ENCODE data around the gene ZC3H4. TPM values are rescaled to one million over a fixed set of nuclear protein-coding genes. Genes with fewer than 3 reads are reported as not detected.

ZC3H4 gene
- total RNA-seq, 1 experiment from 2014 or later, result 73.0 TPM

DNA sequence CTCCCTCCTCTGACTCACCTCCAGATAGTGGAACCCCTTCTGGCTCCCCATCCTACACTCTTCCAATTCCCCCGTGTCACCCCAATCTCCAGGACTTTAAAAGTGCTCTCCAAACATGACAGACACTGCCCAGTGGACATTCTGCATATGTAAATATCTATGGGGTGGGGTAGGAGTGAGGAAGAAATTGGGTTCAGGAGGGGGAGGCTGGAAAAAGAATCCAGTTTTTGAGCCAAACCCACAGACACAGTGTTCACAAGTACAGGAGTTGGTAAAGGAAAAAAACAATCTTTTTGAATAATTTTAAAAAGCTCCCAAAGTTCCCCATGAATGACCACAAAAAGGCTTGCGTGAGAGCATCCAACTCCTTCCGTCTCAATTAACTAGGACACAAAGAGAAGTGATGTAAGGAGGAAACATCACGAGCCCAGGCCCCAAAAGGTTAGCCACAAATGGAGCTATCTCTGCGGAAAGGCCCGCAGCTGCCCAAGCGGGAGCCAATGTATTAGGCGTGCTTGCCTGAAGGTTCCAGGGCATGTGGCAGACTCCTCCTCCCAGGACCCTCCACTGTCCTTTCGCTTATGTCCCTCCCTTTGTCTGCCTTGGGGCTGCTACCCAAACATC lies 18.0 kb downstream of the ZC3H4 start:
- no TSS peak for BruUV-seq (replicated peaks)
- no peaks in the 10 kb centered on the region for H3K27me3 Mint-ChIP-seq (ENCODE audit: unreplicated experiment)
- H3K9me3 Mint-ChIP-seq (ENCODE audit: low read depth, unreplicated experiment), result no peaks in the 10 kb centered on the region
- intact Hi-C loops (cut with micrococcal nuclease; ENCODE audit: unreplicated experiment), result loop anchor here (1.0 kb wide), 1 partner anchor 12 kb away; no protein-coding TSS in a partner anchor
- peaks cover 72% of the 10 kb centered on the region for H3K4me1 Mint-ChIP-seq (ENCODE audit: low read depth, unreplicated experiment)
- H3K27ac Mint-ChIP-seq (ENCODE audit: unreplicated experiment), result peak overlapping the region; percentile 95
- CTCF ChIA-PET, result interaction anchor here (0.6 to 2.3 kb wide), 8 partner anchors 13 to 434 kb away, joined by 3 to 24 read pairs (median 5); partner anchors contain the start of genes SAE1 and ZC3H4
- peaks cover 80% of the 10 kb centered on the region for H3K36me3 Mint-ChIP-seq (ENCODE audit: insufficient read depth, unreplicated experiment)
- DNase-seq, result peak; percentile 44
- peak overlapping the region; percentile 65 for H3K4me3 Mint-ChIP-seq (ENCODE audit: low read depth, unreplicated experiment)
- TF ChIP-seq, protein P1, sequence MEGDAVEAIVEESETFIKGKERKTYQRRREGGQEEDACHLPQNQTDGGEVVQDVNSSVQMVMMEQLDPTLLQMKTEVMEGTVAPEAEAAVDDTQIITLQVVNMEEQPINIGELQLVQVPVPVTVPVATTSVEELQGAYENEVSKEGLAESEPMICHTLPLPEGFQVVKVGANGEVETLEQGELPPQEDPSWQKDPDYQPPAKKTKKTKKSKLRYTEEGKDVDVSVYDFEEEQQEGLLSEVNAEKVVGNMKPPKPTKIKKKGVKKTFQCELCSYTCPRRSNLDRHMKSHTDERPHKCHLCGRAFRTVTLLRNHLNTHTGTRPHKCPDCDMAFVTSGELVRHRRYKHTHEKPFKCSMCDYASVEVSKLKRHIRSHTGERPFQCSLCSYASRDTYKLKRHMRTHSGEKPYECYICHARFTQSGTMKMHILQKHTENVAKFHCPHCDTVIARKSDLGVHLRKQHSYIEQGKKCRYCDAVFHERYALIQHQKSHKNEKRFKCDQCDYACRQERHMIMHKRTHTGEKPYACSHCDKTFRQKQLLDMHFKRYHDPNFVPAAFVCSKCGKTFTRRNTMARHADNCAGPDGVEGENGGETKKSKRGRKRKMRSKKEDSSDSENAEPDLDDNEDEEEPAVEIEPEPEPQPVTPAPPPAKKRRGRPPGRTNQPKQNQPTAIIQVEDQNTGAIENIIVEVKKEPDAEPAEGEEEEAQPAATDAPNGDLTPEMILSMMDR (IDR thresholded peaks at IDR 0.05; ENCODE audit: unreplicated experiment), result no peak

DNA sequence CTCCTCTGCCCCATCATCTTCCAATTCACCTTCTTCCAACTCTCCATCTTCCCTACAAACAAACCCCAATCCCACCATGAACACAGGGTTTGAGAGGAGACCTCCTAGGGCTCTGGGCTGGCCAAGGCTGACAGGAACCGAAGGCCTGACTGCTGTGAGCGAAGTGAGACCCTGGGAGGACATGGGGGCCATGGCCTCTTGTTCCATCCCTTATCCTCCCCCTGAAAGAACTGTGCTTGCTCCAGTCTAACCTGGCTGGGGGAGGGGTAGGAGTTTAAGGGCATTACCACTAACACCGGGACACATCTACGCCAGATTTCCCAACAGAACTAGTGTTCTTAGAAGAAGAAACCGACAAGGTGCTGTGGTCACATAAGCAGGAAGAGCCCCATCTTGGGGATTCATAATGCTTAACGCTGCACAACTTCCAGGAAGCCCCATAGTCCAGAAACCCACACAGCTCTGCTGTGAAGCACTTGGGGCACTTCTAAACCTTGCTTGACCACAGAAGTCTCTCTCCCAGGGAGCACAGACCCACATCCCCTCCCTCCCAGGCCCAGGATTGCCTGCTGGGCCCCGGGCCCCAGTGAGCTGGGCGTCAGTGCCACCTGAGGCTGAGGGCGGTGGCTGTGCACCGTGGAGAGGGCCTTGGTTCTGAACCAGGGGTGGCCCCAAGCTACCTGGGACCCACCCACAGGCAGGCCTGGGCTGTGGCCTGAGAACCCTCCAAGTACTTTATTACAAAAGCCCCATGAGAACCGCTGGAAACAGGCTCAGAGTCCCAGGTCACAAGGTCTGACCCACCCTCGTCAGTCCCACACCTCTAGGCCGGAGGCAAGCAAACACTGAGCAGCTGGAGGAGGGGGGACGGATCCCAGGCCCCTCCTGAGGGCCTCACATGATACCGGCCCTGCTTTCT lies 18.8 kb downstream of the ZC3H4 start:
- peak overlapping the region; percentile 65 for H3K4me3 Mint-ChIP-seq (ENCODE audit: low read depth, unreplicated experiment)
- CTCF ChIA-PET, result interaction anchor here (0.6 to 2.3 kb wide), 6 partner anchors 13 to 435 kb away, joined by 3 to 24 read pairs (median 5); partner anchors contain the start of genes SAE1 and ZC3H4
- TF ChIP-seq, protein P1 (IDR thresholded peaks at IDR 0.05; ENCODE audit: unreplicated experiment), result no peak
- peak overlapping the region; percentile 95 for H3K27ac Mint-ChIP-seq (ENCODE audit: unreplicated experiment)
- peak; percentile 36 for DNase-seq
- intact Hi-C loops (cut with micrococcal nuclease; ENCODE audit: unreplicated experiment), result no loop called here
- no peaks in the 10 kb centered on the region for H3K27me3 Mint-ChIP-seq (ENCODE audit: unreplicated experiment)
- peaks cover 71% of the 10 kb centered on the region for H3K4me1 Mint-ChIP-seq (ENCODE audit: low read depth, unreplicated experiment)
- peaks cover 81% of the 10 kb centered on the region for H3K36me3 Mint-ChIP-seq (ENCODE audit: insufficient read depth, unreplicated experiment)
- H3K9me3 Mint-ChIP-seq (ENCODE audit: low read depth, unreplicated experiment), result no peaks in the 10 kb centered on the region
- no TSS peak for BruUV-seq (replicated peaks)

DNA sequence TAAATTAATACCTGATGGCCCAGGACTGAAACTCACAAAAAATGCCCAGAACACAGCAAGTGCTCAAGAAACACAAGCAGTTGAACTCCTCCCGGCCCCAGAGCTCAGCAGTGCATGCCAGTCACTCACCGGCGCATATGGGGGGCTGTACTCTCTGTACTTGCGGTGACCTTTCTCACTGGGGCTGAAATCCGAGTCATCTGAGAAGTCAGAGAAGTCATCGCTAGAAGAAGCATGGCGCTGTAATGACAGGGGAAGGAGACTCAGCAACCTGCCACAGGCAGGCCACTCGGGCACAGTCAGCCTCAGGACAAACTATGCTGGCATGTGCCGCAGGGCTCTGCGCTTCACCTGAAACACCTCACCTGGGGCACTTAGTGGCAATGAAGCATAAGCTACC lies 19.7 kb downstream of the ZC3H4 start:
- Mint-ChIP-seq H3K27ac (ENCODE audit: unreplicated experiment) (no peak overlapping the region), H3K27me3 (ENCODE audit: unreplicated experiment) (no peaks in the 10 kb centered on the region), H3K4me1 (ENCODE audit: low read depth, unreplicated experiment) (peaks cover 67% of the 10 kb centered on the region), H3K36me3 (ENCODE audit: insufficient read depth, unreplicated experiment) (peaks cover 81% of the 10 kb centered on the region), H3K9me3 (ENCODE audit: low read depth, unreplicated experiment) (no peaks in the 10 kb centered on the region), H3K4me3 (ENCODE audit: low read depth, unreplicated experiment) (no peak overlapping the region)
- no peak for DNase-seq
- BruUV-seq (replicated peaks), result no TSS peak
- CTCF ChIA-PET, result no interaction called here
- intact Hi-C loops (cut with micrococcal nuclease; ENCODE audit: unreplicated experiment), result no loop called here
- TF ChIP-seq, protein P1 (IDR thresholded peaks at IDR 0.05; ENCODE audit: unreplicated experiment), result no peak

DNA sequence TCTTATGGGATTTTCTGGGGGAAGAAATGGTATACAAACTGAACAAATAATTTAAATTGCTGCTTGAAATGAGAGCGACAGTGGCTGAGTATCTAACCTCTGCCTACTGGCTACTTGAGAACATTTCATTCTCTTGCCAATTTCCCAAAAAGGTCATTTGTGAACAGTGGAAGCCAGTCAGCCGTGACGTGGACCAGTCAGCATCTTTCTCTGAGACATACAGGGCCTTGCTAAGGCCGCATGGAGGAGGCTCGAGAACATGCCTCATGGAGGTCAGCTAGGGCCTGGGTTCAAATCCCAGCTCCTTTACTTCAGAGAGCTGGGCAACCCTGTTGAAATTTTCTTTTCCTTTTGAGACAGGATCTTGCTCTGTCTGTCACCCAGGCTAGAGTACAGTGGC lies 20.3 kb downstream of the ZC3H4 start:
- H3K27me3 Mint-ChIP-seq (ENCODE audit: unreplicated experiment), result no peaks in the 10 kb centered on the region
- H3K9me3 Mint-ChIP-seq (ENCODE audit: low read depth, unreplicated experiment), result no peaks in the 10 kb centered on the region
- no peak overlapping the region for H3K27ac Mint-ChIP-seq (ENCODE audit: unreplicated experiment)
- TF ChIP-seq, protein P1 (IDR thresholded peaks at IDR 0.05; ENCODE audit: unreplicated experiment), result no peak
- intact Hi-C loops (cut with micrococcal nuclease; ENCODE audit: unreplicated experiment), result no loop called here
- no peak overlapping the region for H3K4me3 Mint-ChIP-seq (ENCODE audit: low read depth, unreplicated experiment)
- CTCF ChIA-PET, result no interaction called here
- H3K4me1 Mint-ChIP-seq (ENCODE audit: low read depth, unreplicated experiment), result peaks cover 61% of the 10 kb centered on the region
- peaks cover 78% of the 10 kb centered on the region for H3K36me3 Mint-ChIP-seq (ENCODE audit: insufficient read depth, unreplicated experiment)
- no peak for DNase-seq
- no TSS peak for BruUV-seq (replicated peaks)
